Placental epithelial cell (primary cell): Measurements from ENCODE around the gene WDR1. TPM values are rescaled to one million over a fixed set of nuclear protein-coding genes. Genes with fewer than 3 reads are reported as not detected.

Experiments
- small RNA-seq: library from RNA; depleted of rRNA; stranded (forward); fragments of <200 nt; gene quantifications from one replicate; pipeline ENCODE3, GENCODE V24; 2012
- total RNA-seq: library from RNA; depleted of rRNA; stranded (reverse); fragments of >200 nt; gene quantifications from 2 replicates; pipeline ENCODE4 v1.2.3, GENCODE V29; 2012

The WDR1 gene, protein sequence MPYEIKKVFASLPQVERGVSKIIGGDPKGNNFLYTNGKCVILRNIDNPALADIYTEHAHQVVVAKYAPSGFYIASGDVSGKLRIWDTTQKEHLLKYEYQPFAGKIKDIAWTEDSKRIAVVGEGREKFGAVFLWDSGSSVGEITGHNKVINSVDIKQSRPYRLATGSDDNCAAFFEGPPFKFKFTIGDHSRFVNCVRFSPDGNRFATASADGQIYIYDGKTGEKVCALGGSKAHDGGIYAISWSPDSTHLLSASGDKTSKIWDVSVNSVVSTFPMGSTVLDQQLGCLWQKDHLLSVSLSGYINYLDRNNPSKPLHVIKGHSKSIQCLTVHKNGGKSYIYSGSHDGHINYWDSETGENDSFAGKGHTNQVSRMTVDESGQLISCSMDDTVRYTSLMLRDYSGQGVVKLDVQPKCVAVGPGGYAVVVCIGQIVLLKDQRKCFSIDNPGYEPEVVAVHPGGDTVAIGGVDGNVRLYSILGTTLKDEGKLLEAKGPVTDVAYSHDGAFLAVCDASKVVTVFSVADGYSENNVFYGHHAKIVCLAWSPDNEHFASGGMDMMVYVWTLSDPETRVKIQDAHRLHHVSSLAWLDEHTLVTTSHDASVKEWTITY
- 73.4 and 325 TPM in 2 replicates for total RNA-seq

GRCh38 chr4:10116569-10117358 lies at the start of gene WDR1:
WDR1 (minus strand) TSS chr4:10116799; CDS start chr4:10116666, 133 bp downstream.

Small RNAs within 50 kb of the gene (small RNA-seq; reads per million reads assigned to genes)
- not detected for gene AC093664.1
- gene MIR3138 = 0.60 reads per million, percentile 36 among the genes with 10 or more reads in this experiment
- not detected for gene RNA5SP155

Other genes with a start within 250 kb of the WDR1 start
- 0.22 and 0.39 TPM in 2 replicates for gene SLC2A9, start 95.3 kb downstream of the WDR1 start, total RNA-seq